Activated CD4-positive, CD25-positive, alpha-beta regulatory T cell treated with anti-CD3 and anti-CD28 coated beads, Interleukin-2, amount 50 U/mL, for 16 hours (primary cell): ENCODE results near the gene EIF3F.

Experiments
- DNase-seq: peaks from one replicate; pipeline ENCODE4 v3.0.0-alpha.2; 2020; ENCODE audit warnings: low read depth, low spot score

Gene EIF3F

DNA sequence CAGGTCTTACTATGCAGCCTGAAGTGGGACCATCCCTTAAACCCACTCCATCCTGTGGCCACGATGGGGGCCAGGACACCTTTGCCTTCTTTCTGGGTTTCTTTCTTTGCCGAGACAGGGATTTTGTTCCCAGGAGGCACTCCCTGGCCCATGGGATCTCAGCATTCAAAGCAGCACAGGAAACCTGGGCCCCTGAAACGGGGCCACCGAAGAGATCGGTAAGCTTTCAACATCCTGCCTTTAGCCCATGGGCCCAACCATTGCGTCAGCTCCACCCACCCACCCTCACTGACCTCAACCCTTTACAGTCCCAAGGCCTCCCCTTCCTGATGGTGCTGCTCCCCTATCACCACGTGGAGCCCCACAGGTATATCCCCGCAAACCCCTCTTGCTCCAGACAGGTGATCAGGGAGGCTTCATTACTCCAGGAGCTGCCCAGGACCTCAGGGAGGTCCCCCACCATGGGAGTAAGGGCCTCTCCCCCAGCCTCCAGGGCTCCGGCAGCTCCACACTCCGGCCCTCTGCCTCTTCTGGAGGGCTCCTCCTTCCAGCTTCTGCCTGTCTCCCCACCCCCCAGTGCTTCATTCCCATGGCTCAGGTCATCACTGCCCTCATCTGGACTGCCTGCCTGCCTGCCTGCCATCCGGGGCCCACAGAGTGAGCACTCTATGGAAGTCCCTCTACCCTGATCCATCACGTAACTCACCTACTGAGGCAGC lies 51.8 kb downstream of the EIF3F start:
- DNase-seq: no peak

DNA sequence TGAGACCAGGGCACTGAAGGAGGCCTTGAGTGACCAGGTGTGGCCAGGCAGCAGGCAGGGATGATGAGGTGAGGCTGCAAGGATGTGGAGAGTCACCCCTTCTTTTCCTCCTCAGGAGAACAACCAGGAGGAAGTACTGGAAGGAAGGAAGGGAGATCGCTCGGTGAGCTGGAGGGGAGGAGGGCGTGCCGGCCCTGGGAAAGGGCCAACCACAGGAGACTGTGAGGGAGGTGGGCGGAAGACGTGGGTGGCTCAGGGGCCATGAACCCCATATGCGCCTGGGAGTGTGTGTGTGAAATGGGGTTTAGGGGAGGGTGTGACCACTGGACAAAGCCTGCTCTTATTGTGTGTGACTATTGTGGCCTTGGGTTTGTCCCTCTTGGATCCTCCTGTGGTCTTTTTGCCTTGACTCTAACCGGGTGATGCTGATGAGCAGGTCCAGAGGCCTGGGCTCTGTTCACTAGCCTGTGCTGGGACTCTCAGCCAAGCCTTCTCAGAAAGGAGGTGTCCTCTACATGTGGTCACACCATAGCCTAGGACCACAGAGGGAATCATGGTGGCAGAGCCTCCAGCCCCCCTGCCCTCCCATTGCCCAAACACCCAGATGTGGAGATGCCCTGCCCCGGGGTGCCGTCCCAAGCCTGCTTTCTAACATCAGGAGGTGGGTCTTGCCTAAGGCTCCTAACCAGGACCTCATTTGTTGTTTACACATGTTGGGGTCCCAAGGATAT lies 52.6 kb downstream of the EIF3F start:
- no peak for DNase-seq

DNA sequence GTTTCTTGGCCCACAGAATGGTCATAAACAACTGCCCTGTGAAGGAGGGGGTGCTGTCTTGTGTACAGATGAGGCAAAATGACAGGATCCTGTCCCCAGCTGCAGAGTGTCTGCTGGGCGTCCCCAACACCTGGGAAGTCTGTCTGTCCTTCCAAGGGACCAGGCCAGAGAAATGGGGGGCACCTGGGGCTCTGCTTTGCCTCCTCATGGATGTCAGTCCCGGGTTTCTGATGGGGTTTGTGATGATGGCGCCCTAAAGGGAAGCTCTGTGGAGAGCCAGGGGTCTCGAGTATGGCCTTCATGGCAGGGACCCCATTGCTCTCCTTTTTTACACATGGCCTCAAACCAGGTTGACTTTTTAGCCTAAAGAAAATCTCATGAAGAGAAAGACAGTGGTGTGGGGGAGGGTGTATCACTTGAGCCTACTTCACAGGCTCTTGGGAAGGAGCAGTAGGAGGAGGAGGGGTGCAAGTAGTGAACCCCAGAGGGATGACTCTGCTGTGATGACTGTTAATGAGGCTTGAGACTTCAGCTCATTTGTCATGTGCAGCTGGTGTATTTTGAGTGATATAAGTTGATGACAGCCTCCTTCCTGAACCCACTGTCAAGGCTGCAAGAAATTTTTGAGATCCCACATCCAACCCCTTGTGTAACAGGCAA lies 53.3 kb downstream of the EIF3F start:
- DNase-seq: no peak

DNA sequence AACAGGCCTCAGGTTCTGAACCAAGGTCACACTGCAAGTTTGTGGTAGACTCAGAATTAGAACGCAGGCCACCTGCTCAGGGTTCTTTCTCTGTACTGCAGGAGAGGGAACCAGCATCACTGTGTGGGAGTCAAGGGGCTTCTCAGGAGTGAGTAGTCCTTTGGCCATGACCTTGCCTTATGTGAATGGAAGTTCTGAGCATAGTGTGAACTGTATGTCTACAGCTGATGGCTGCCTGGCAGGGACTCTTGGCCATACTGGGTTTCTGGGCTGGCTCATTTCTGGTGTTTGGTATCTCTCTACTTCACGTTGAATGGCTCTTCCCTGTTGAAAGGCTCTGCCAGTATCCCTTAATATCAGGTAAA lies 53.8 kb downstream of the EIF3F start:
- no peak for DNase-seq

DNA sequence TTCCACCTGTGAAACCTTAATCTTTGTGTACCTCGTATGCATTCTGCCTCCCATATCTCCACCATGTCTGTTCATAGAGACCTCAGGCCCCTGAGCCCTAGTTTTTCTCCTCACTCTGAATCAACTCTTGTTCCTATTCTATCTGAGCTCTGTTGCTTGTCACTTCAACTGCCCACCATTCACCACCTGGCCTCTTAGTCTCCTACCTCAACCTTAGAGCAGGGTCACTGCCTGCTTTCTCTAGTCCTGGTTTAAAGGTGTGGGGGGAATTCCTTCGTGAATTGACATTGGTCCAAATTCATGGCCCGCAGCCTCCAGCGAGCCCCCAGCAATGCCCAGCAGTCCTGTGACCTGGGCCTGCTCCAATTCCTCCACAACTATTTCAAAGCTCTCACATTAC lies 54.4 kb downstream of the EIF3F start:
- no peak for DNase-seq

DNA sequence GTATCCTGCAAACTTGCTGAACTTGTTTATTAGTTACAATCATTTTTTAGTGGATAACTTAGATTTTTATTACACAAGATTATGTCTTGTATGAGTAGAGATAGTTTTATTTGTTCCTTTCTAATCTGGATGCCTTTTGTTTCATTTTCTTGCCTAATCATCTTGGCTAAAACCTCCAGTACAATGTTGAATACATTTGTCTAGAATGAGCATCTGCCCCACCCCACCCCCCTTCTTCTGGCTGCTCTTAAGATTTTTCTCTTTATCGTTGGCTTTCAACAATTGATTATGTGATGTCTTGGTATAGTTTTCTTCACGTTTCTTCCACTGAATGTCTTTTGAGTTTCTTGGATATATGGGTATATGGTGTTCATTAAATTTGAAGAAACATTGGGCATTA lies 56.6 kb downstream of the EIF3F start:
- DNase-seq: no peak

DNA sequence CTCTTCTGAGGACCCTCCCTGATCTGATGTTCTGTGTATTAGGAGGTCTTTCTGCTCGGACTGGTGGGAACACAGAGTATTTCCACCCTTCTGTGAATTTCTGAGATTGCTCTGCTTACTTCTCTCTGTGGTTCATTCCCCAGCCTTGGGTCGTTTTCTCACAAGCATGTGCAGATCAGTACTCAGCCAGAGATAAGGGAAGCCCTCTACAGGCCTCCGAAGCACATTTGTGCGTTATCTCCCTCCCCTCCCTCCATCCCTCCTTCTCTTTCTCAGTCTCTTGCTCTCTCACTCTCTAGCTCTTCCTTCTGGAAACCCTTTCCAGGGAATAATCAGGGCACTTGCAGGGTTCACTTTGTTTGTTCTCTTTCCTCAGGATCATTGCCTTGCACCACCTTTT lies 58.7 kb downstream of the EIF3F start:
- DNase-seq: no peak

DNA sequence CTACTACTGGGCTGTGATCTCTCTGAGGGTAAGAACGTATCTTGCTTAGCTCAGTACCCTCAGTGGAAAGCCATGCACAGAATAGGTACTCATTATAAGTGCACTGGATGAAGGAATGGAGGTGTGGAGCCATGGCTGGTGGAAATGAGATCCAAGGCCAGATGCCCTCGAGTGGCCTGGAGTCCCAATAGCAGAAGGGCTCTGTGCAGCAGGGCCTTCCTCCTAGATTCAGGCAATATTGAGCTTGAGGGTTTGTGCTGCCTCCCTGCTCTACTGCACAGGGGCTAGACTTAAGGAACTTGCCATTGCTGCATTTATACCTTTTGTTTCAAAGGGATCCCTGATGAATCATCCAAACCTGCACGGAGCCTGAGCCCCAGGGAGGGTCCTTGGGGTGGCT lies 60.2 kb downstream of the EIF3F start:
- no peak for DNase-seq

DNA sequence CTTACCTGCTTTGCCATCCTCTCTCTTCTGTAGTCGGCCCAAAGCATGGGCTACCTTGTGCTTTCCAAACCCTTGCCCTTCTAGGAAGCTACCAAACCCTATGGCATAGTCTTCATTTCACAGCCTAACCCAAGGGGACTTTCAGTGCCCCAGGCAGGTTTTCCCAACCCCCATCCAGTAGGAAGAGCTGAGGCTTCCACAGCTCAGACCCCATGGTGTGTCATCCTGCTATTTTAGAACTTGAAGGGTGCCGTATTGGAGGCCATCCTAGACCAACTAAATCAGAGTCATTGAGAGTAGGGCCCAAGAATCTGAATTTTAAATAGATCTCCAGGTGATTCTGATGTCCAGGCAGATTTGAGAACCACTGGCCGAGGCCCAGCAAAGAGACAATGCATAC lies 61.9 kb downstream of the EIF3F start:
- DNase-seq: no peak
